ENCODE results near the gene SYCP2L.

DNA sequence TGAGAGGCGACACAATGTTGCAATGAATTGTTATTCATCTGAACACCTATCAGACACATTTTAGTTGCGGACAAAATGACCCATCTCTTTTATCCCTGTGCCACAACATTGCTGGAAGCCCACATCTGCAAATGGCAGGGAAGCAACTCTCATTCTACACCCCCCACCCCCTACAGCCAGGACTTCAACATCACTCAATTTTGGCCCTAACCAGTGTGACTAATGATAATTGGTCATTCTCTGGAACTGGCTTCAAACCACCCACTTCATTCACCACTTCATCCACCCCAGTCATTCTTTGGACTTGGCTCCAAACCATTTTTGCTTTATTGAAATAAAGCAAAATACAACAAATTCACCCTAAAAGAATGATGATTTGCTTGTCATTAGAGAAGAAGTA, 6.5 kb upstream of the SYCP2L start:
- TF ChIP-seq POLR2AphosphoS5 (IDR thresholded peaks at IDR 0.05) = no peak
- TF ChIP-seq, protein P1, sequence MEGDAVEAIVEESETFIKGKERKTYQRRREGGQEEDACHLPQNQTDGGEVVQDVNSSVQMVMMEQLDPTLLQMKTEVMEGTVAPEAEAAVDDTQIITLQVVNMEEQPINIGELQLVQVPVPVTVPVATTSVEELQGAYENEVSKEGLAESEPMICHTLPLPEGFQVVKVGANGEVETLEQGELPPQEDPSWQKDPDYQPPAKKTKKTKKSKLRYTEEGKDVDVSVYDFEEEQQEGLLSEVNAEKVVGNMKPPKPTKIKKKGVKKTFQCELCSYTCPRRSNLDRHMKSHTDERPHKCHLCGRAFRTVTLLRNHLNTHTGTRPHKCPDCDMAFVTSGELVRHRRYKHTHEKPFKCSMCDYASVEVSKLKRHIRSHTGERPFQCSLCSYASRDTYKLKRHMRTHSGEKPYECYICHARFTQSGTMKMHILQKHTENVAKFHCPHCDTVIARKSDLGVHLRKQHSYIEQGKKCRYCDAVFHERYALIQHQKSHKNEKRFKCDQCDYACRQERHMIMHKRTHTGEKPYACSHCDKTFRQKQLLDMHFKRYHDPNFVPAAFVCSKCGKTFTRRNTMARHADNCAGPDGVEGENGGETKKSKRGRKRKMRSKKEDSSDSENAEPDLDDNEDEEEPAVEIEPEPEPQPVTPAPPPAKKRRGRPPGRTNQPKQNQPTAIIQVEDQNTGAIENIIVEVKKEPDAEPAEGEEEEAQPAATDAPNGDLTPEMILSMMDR (IDR thresholded peaks at IDR 0.05) = no peak

All from sigmoid colon (tissue), 4 donors.